ENCODE data around the gene MIA. TPM values are rescaled to one million over a fixed set of nuclear protein-coding genes. Genes with fewer than 3 reads are reported as not detected.

The MIA gene
- total and polyA plus RNA-seq, 9 of the 15 experiments (the other 6 are each of a cell fraction or from before 2014, with no cell fraction given) = 0.21 TPM; not detected in 8

- TF ChIP-seq KAT7 (CRISPR knock-in tag; IDR thresholded peaks at IDR 0.05; ENCODE audit: borderline replicate concordance) = no peak
- TF ChIP-seq HBP1 (CRISPR knock-in tag; IDR thresholded peaks at IDR 0.05) = no peak
- no peak for TF ChIP-seq RHOXF2B (CRISPR knock-in tag; conservative IDR thresholded peaks at IDR 0.05)
- TF ChIP-seq CTCFL (IDR thresholded peaks at IDR 0.05; ENCODE audit: borderline replicate concordance, insufficient read depth, low read depth, low read length, poor library complexity, severe bottlenecking) = no peak
- peak; percentile 85 for TF ChIP-seq POLR2AphosphoS5 (IDR thresholded peaks at IDR 0.05; ENCODE audit: control insufficient read depth, insufficient read depth, low read depth, low read length)
- TF ChIP-seq MEF2D (tag; conservative IDR thresholded peaks at IDR 0.05; ENCODE audit: low read depth) = no peak
- 0 out of 4 replicates have a peak, but pooled peaks of 1 of the 2 experiments have one; percentile 8 for TF ChIP-seq TBL1XR1 (IDR thresholded peaks at IDR 0.05; ENCODE audit: low read length in 2 of 2)
- TF ChIP-seq ELF2 (CRISPR knock-in tag; IDR thresholded peaks at IDR 0.05) = no peak
- no peak for TF ChIP-seq HMBOX1 (IDR thresholded peaks at IDR 0.05)
- no peak for TF ChIP-seq ZNF274 (IDR thresholded peaks at IDR 0.05; ENCODE audit: borderline replicate concordance, low read depth, low read length)
- TF ChIP-seq XRCC5 (IDR thresholded peaks at IDR 0.05; ENCODE audit: low read depth, low read length) = no peak
- no peak; the same call in 1 of the 2 replicates for TF ChIP-seq HOXB6 (CRISPR knock-in tag; IDR thresholded peaks at IDR 0.05; ENCODE audit: borderline replicate concordance)
- TF ChIP-seq RFX7 (CRISPR knock-in tag; IDR thresholded peaks at IDR 0.05) = no peak
- no peak for TF ChIP-seq NELFE (IDR thresholded peaks at IDR 0.05; ENCODE audit: insufficient read depth, insufficient read length)
- no peak for TF ChIP-seq MBD2 (IDR thresholded peaks at IDR 0.05; ENCODE audit: borderline replicate concordance, low read depth)
- TF ChIP-seq ZNF639 (CRISPR knock-in tag; conservative IDR thresholded peaks at IDR 0.05 in 1 of 2, IDR thresholded peaks at IDR 0.05 in 1 of 2) = no peak
- TF ChIP-seq NR2F6 (CRISPR knock-in tag; IDR thresholded peaks at IDR 0.05) = no peak
- TF ChIP-seq ZBTB5 (IDR thresholded peaks at IDR 0.05) = no peak
- no peak for TF ChIP-seq HMG20A (CRISPR knock-in tag; conservative IDR thresholded peaks at IDR 0.05)
- TF ChIP-seq SREBF1 (IDR thresholded peaks at IDR 0.05; ENCODE audit: borderline replicate concordance, low read depth, low read length) = no peak
These were observed 24.3 kb upstream of the MIA start, which contains the start of gene SNRPA (continued) for GRCh38 chr19:40750874-40751537.

All from K562 (cell line).